ENCODE measurements around the gene DENND5B.

DNA sequence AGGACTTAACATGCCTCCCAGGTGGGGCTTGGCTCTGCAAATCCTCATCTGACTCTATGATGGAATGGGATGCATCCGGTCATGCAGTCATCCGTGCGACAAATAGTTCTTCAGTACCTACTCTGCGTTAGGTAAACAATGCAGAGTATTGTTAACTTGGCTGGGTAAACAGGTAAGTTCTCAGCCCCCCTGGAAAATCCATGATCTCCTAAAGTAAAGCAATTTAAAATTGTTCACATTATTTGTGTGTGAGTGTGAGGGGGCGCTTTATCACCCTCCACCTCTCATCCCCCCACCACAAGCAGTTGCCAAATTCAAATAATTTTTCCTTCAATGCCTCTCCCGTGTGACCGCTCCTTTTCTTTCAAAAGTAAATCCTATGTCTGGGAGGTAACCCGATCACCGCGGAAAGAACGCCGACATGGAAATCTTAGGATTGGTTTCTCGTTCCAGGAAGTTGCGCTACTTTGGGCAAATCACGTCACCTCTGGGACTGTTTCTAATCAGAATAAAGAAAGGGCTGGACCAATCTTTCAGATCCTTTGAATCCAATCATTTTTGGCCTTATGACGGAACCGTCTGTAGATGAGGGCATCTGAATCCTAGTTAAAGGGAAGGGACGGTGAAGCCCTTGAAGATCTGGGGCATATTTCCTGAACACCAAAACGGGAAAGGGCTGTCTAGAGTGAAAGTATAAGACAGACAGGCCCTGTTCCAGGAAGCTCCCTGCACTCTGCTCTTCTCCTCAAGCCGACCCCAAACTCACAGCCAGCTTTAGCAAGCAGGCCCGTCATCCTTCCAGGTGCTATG lies 221.0 kb downstream of the DENND5B start:
- TF ChIP-seq KDM1A (IDR thresholded peaks at IDR 0.05; ENCODE audit: low read depth) (no peak), POLR2A (IDR thresholded peaks at IDR 0.05; ENCODE audit: low read length) (no peak)
- TF ChIP-seq, protein P1, sequence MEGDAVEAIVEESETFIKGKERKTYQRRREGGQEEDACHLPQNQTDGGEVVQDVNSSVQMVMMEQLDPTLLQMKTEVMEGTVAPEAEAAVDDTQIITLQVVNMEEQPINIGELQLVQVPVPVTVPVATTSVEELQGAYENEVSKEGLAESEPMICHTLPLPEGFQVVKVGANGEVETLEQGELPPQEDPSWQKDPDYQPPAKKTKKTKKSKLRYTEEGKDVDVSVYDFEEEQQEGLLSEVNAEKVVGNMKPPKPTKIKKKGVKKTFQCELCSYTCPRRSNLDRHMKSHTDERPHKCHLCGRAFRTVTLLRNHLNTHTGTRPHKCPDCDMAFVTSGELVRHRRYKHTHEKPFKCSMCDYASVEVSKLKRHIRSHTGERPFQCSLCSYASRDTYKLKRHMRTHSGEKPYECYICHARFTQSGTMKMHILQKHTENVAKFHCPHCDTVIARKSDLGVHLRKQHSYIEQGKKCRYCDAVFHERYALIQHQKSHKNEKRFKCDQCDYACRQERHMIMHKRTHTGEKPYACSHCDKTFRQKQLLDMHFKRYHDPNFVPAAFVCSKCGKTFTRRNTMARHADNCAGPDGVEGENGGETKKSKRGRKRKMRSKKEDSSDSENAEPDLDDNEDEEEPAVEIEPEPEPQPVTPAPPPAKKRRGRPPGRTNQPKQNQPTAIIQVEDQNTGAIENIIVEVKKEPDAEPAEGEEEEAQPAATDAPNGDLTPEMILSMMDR (IDR thresholded peaks at IDR 0.05) = no peak
- TF ChIP-seq, protein P2, sequence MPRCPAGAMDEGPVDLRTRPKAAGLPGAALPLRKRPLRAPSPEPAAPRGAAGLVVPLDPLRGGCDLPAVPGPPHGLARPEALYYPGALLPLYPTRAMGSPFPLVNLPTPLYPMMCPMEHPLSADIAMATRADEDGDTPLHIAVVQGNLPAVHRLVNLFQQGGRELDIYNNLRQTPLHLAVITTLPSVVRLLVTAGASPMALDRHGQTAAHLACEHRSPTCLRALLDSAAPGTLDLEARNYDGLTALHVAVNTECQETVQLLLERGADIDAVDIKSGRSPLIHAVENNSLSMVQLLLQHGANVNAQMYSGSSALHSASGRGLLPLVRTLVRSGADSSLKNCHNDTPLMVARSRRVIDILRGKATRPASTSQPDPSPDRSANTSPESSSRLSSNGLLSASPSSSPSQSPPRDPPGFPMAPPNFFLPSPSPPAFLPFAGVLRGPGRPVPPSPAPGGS (IDR thresholded peaks at IDR 0.05) = no peak
- TF ChIP-seq, protein P3, sequence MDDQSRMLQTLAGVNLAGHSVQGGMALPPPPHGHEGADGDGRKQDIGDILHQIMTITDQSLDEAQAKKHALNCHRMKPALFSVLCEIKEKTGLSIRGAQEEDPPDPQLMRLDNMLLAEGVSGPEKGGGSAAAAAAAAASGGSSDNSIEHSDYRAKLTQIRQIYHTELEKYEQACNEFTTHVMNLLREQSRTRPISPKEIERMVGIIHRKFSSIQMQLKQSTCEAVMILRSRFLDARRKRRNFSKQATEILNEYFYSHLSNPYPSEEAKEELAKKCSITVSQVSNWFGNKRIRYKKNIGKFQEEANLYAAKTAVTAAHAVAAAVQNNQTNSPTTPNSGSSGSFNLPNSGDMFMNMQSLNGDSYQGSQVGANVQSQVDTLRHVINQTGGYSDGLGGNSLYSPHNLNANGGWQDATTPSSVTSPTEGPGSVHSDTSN (IDR thresholded peaks at IDR 0.05) = no peak

All from A549 (cell line).